AG04449 (cell line): Measurements from ENCODE around the gene NELL1.
"Not testable (repeated sequence)": the region's sequence is repeated elsewhere in the genome, so short reads cannot be mapped to it uniquely, and the experiment has no call there.

ENCODE experiments used
- CTCF ChIA-PET: fragments of 350-600 bp; formaldehyde crosslinking; extraction: SDS; loops from one replicate; lab custom pipeline; 2021; ENCODE audit warnings: antibody characterized with exemption; lab: Yijun Ruan, JAX
- POLR2A ChIA-PET: fragments of 400-600, 350-600 bp; formaldehyde crosslinking; extraction: SDS; loops from one replicate; lab custom pipeline; 2020; ENCODE audit warnings: antibody characterized with exemption, inconsistent platforms; lab: Yijun Ruan, JAX
- DNase-seq: peaks from one replicate; pipeline ENCODE4 v3.0.0-alpha.2; 2010; ENCODE audit warnings: low read depth, low spot score
- H3K4me3 ChIP-seq: 2 replicates; pipeline ENCODE4 v1.5.1; 2011; ENCODE audit warnings: low read depth, mild to moderate bottlenecking, control low read depth, low read length
- CTCF ChIP-seq: IDR thresholded peaks from one replicate; pipeline ENCODE4 v1.5.1; 2011; ENCODE audit warnings: mild to moderate bottlenecking, moderate library complexity, low read length, control low read depth, inconsistent platforms; ENCODE audit not compliant: insufficient read depth; ENCODE audit errors: missing control alignments

The NELL1 gene

GRCh38 chr11:20854215-20854955 lies 185.0 kb downstream of the NELL1 start:
- POLR2A ChIA-PET = no interaction called here
- CTCF ChIA-PET = no interaction called here

GRCh38 chr11:20861322-20861721 lies 191.9 kb downstream of the NELL1 start:
- no peak for DNase-seq
- POLR2A ChIA-PET = no interaction called here
- H3K4me3 ChIP-seq = no peak overlapping the region
- CTCF ChIA-PET = no interaction called here
- TF ChIP-seq CTCF = no peak

More at GRCh38 chr11:20854215-20854955, 185.0 kb downstream of the NELL1 start:
- no peak overlapping the region for H3K4me3 ChIP-seq
- DNase-seq = no peak
- TF ChIP-seq CTCF = no peak

- H3K4me3 ChIP-seq, POLR2A ChIA-PET, DNase-seq, CTCF ChIA-PET: not testable (repeated sequence)
Observed at GRCh38 chr11:20862263-20862662, 192.9 kb downstream of the NELL1 start.

- TF ChIP-seq CTCF = no peak
- CTCF ChIA-PET = no interaction called here
- H3K4me3 ChIP-seq = no peak overlapping the region
- POLR2A ChIA-PET = no interaction called here
- DNase-seq = no peak
Observed at GRCh38 chr11:20864628-20865027, 195.2 kb downstream of the NELL1 start.

GRCh38 chr11:20865161-20865560 lies 195.8 kb downstream of the NELL1 start:
- ChIA-PET POLR2A (no interaction called here), CTCF (no interaction called here)
- no peak for DNase-seq
- no peak for TF ChIP-seq CTCF
- no peak overlapping the region for H3K4me3 ChIP-seq

- ChIA-PET CTCF (no interaction called here), POLR2A (no interaction called here)
- H3K4me3 ChIP-seq = no peak overlapping the region
- no peak for TF ChIP-seq CTCF
- no peak for DNase-seq
Observed at GRCh38 chr11:20869123-20869522, 199.7 kb downstream of the NELL1 start.

- TF ChIP-seq CTCF = no peak
- CTCF ChIA-PET = no interaction called here
- DNase-seq = no peak
- H3K4me3 ChIP-seq = no peak overlapping the region
- POLR2A ChIA-PET = no interaction called here
Observed at GRCh38 chr11:20873054-20873453, 203.7 kb downstream of the NELL1 start.
